HepG2 (cell line): ENCODE data around the gene VAV2. TPM values are rescaled to one million over a fixed set of nuclear protein-coding genes. Genes with fewer than 3 reads are reported as not detected.

Source experiments
- AGO2 ChIP-seq: fragments of 200-400 bp; formaldehyde crosslinking; optimal IDR thresholded peaks from 2 replicates; pipeline ENCODE3; 2017; ENCODE audit warnings: mild to moderate bottlenecking, low read depth, low read length, moderate library complexity
- GABPB1 ChIP-seq: IDR thresholded peaks from 2 replicates; pipeline ENCODE4 v1.6.1; 2016; ENCODE audit warnings: mild to moderate bottlenecking, missing genetic modification reagents, moderate library complexity, missing compliant biosample characterization
- HNRNPLL ChIP-seq: fragments of 200-400 bp; formaldehyde crosslinking; IDR thresholded peaks from 2 replicates; pipeline ENCODE4 v1.6.1; 2017; ENCODE audit warnings: mild to moderate bottlenecking, low read depth, low read length; ENCODE audit not compliant: poor library complexity, severe bottlenecking
- REXO4 ChIP-seq: sonication (generic); formaldehyde crosslinking; IDR thresholded peaks from 2 replicates; pipeline ENCODE4 v1.8.0; 2022; ENCODE audit warnings: missing genetic modification reagents, mild to moderate bottlenecking, borderline replicate concordance
- SMAD3 ChIP-seq: sonication (generic); formaldehyde crosslinking; IDR thresholded peaks from 2 replicates; pipeline ENCODE4 v1.4.0; 2020; ENCODE audit warnings: missing genetic modification reagents
- TAF15 ChIP-seq: fragments of 200-400 bp; formaldehyde crosslinking; IDR thresholded peaks from one replicate; pipeline ENCODE4 v1.6.1; 2018; ENCODE audit warnings: mild to moderate bottlenecking, low read depth, low read length; ENCODE audit not compliant: poor library complexity, severe bottlenecking
- ZBTB38 ChIP-seq: sonication (generic); formaldehyde crosslinking; IDR thresholded peaks from 2 replicates; pipeline ENCODE4 v1.5.1; 2020; ENCODE audit warnings: mild to moderate bottlenecking, missing genetic modification reagents
- ZNF17 ChIP-seq: sonication (generic); formaldehyde crosslinking; IDR thresholded peaks from 2 replicates; pipeline ENCODE4 v1.5.0; 2020; ENCODE audit warnings: mild to moderate bottlenecking, missing genetic modification reagents
- ZNF18 ChIP-seq: sonication (generic); formaldehyde crosslinking; IDR thresholded peaks from 2 replicates; pipeline ENCODE4 v1.8.0; 2022; ENCODE audit warnings: mild to moderate bottlenecking, missing genetic modification reagents; ENCODE audit not compliant: insufficient replicate concordance
- ZNF263 ChIP-seq: sonication (generic); formaldehyde crosslinking; IDR thresholded peaks from 2 replicates; pipeline ENCODE4 v1.4.0; 2020; ENCODE audit warnings: missing genetic modification reagents
- ZNF383 ChIP-seq: sonication (generic); formaldehyde crosslinking; IDR thresholded peaks from 2 replicates; pipeline ENCODE4 v1.4.0; 2020; ENCODE audit warnings: missing genetic modification reagents, mild to moderate bottlenecking, borderline replicate concordance
- ZNF678 ChIP-seq: sonication (generic); formaldehyde crosslinking; IDR thresholded peaks from 2 replicates; pipeline ENCODE4 v1.4.0; 2020; ENCODE audit warnings: mild to moderate bottlenecking, missing genetic modification reagents
- ZSCAN21 ChIP-seq: sonication (generic); formaldehyde crosslinking; IDR thresholded peaks from 2 replicates; pipeline ENCODE4 v1.8.0; 2022; ENCODE audit warnings: mild to moderate bottlenecking, missing genetic modification reagents, moderate library complexity, borderline replicate concordance
- polyA plus RNA-seq, 8 experiments: library from polyadenylated mRNA; depleted of rRNA in 3 of 8; stranded (reverse) in 7 of 8; unstranded in 1 of 8; fragments of >200 nt; fragmentation: Illumina TruSeq in 4 of 8; extraction: Trizol in 4 of 8; gene quantifications; 2 replicates each; pipeline versions ENCODE4 v1.2.1 to v1.2.3, GENCODE V29; 2011 to 2016; ENCODE audit warnings: low read depth in 4 of 8, missing spikeins in 1 of 8, mixed read lengths in 1 of 8; ENCODE audit not compliant: insufficient read depth in 1 of 8
- total RNA-seq, 5 experiments: library from RNA; depleted of rRNA; stranded (reverse); fragments of >200 nt; fragmentation: Illumina TruSeq; extraction: Trizol; gene quantifications; 2 replicates each; pipeline ENCODE4 v1.2.3, GENCODE V29; 2016; ENCODE audit warnings: low read depth in 1 of 5
- TF ChIP-seq, protein P1 (sequence below): sonication (generic); formaldehyde crosslinking; IDR thresholded peaks from 2 replicates; pipeline ENCODE4 v1.8.1; 2022; ENCODE audit warnings: low read depth, mild to moderate bottlenecking, missing genetic modification reagents
- TF ChIP-seq, protein P2 (sequence below): sonication (generic); formaldehyde crosslinking; IDR thresholded peaks from 2 replicates; pipeline ENCODE4 v1.4.0; 2020; ENCODE audit warnings: missing genetic modification reagents, mild to moderate bottlenecking, borderline replicate concordance
- TF ChIP-seq, protein P3 (sequence below): sonication (generic); formaldehyde crosslinking; IDR thresholded peaks from 2 replicates; pipeline ENCODE4 v1.5.1; 2020; ENCODE audit warnings: mild to moderate bottlenecking, missing genetic modification reagents, moderate library complexity

VAV2 gene
- total and polyA plus RNA-seq, 2 of the 13 experiments (the other 11 are each of a cell fraction or from before 2014, with no cell fraction given): 22.5 to 22.9 TPM

DNA sequence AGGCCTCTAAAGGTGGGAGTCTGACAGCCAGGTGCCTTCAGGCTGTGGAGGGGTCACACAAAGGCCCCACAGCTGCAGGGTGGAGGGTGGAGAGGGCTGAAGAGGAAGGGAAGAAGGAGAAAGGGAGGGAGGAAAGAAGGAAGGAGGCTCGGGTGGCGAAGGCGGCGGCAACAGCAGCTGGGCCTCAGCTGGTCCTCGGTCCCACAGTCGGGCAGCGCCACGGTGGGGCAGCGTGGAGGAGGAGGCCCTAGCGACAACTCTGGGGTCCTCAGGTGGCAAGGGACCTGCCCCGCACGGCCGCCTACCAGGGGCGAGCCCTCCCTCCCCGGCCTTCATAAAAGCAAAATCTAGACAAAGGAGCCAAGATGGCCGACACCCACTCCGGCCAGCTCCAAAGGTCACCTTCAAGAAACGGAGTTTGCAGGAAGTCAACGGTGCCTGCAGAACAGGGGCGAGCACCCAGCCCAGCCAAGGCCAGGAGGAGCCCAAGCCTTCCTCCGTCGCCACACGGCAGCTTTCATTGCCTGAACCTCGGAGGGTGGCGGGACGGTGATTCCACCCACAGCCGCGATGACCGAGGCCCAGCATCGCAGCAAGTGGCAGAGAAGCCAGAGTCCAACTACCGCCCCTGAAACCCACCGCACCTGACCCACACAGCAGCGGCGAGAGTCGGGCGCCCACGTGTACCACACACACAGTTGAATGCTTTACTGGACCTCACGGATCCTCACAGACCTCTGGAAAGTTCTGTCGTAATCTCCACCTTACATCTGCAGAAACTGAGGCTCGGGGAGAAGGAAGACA lies 98.7 kb downstream of the VAV2 start (continued):
- TF ChIP-seq ZNF383 (CRISPR knock-in tag): no peak
- TF ChIP-seq ZNF263 (CRISPR knock-in tag): no peak
- peak; percentile 25 for TF ChIP-seq TAF15
- peak; percentile 3 for TF ChIP-seq ZNF18 (CRISPR knock-in tag)
- TF ChIP-seq ZSCAN21 (CRISPR knock-in tag): 0 out of 2 replicates have a peak, but pooled peaks have one; percentile 41
- TF ChIP-seq, protein P1, sequence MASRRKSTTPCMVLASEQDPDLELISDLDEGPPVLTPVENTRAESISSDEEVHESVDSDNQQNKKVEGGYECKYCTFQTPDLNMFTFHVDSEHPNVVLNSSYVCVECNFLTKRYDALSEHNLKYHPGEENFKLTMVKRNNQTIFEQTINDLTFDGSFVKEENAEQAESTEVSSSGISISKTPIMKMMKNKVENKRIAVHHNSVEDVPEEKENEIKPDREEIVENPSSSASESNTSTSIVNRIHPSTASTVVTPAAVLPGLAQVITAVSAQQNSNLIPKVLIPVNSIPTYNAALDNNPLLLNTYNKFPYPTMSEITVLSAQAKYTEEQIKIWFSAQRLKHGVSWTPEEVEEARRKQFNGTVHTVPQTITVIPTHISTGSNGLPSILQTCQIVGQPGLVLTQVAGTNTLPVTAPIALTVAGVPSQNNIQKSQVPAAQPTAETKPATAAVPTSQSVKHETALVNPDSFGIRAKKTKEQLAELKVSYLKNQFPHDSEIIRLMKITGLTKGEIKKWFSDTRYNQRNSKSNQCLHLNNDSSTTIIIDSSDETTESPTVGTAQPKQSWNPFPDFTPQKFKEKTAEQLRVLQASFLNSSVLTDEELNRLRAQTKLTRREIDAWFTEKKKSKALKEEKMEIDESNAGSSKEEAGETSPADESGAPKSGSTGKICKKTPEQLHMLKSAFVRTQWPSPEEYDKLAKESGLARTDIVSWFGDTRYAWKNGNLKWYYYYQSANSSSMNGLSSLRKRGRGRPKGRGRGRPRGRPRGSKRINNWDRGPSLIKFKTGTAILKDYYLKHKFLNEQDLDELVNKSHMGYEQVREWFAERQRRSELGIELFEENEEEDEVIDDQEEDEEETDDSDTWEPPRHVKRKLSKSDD (CRISPR knock-in tag): peak; percentile 59; the same call in 1 of the 2 replicates
- peak; percentile 97 for TF ChIP-seq ZBTB38
- TF ChIP-seq HNRNPLL: peak; percentile 12
- 0 out of 2 replicates have a peak, but pooled peaks have one; percentile 36 for TF ChIP-seq REXO4 (CRISPR knock-in tag)
- TF ChIP-seq SMAD3 (CRISPR knock-in tag): no peak
- TF ChIP-seq GABPB1 (CRISPR knock-in tag): peak; percentile 10; the same call in 1 of the 2 replicates
- no peak for TF ChIP-seq ZNF678 (CRISPR knock-in tag)
- TF ChIP-seq, protein P2, sequence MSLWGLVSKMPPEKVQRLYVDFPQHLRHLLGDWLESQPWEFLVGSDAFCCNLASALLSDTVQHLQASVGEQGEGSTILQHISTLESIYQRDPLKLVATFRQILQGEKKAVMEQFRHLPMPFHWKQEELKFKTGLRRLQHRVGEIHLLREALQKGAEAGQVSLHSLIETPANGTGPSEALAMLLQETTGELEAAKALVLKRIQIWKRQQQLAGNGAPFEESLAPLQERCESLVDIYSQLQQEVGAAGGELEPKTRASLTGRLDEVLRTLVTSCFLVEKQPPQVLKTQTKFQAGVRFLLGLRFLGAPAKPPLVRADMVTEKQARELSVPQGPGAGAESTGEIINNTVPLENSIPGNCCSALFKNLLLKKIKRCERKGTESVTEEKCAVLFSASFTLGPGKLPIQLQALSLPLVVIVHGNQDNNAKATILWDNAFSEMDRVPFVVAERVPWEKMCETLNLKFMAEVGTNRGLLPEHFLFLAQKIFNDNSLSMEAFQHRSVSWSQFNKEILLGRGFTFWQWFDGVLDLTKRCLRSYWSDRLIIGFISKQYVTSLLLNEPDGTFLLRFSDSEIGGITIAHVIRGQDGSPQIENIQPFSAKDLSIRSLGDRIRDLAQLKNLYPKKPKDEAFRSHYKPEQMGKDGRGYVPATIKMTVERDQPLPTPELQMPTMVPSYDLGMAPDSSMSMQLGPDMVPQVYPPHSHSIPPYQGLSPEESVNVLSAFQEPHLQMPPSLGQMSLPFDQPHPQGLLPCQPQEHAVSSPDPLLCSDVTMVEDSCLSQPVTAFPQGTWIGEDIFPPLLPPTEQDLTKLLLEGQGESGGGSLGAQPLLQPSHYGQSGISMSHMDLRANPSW (CRISPR knock-in tag): no peak
- peak; percentile 77 for TF ChIP-seq AGO2
- TF ChIP-seq, protein P3, sequence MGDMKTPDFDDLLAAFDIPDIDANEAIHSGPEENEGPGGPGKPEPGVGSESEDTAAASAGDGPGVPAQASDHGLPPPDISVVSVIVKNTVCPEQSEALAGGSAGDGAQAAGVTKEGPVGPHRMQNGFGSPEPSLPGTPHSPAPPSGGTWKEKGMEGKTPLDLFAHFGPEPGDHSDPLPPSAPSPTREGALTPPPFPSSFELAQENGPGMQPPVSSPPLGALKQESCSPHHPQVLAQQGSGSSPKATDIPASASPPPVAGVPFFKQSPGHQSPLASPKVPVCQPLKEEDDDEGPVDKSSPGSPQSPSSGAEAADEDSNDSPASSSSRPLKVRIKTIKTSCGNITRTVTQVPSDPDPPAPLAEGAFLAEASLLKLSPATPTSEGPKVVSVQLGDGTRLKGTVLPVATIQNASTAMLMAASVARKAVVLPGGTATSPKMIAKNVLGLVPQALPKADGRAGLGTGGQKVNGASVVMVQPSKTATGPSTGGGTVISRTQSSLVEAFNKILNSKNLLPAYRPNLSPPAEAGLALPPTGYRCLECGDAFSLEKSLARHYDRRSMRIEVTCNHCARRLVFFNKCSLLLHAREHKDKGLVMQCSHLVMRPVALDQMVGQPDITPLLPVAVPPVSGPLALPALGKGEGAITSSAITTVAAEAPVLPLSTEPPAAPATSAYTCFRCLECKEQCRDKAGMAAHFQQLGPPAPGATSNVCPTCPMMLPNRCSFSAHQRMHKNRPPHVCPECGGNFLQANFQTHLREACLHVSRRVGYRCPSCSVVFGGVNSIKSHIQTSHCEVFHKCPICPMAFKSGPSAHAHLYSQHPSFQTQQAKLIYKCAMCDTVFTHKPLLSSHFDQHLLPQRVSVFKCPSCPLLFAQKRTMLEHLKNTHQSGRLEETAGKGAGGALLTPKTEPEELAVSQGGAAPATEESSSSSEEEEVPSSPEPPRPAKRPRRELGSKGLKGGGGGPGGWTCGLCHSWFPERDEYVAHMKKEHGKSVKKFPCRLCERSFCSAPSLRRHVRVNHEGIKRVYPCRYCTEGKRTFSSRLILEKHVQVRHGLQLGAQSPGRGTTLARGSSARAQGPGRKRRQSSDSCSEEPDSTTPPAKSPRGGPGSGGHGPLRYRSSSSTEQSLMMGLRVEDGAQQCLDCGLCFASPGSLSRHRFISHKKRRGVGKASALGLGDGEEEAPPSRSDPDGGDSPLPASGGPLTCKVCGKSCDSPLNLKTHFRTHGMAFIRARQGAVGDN (CRISPR knock-in tag): peak; percentile 6; the same call in 1 of the 2 replicates
- TF ChIP-seq ZNF17 (CRISPR knock-in tag): no peak
